Mucosa of stomach (tissue), 1 donor: ENCODE data around the gene SYNJ2.

Experiments
- H3K27me3 ChIP-seq: one replicate; pipeline ENCODE4 v1.7.0; 2013; ENCODE audit warnings: mild to moderate bottlenecking, low read length; ENCODE audit not compliant: control insufficient read depth, insufficient read depth
- H3K36me3 ChIP-seq: one replicate; pipeline ENCODE4 v1.7.0; 2013; ENCODE audit warnings: low read length; ENCODE audit not compliant: control insufficient read depth, insufficient read depth
- H3K4me1 ChIP-seq: one replicate; pipeline ENCODE4 v1.7.0; 2013; ENCODE audit warnings: mild to moderate bottlenecking, low read length; ENCODE audit not compliant: control insufficient read depth, insufficient read depth
- H3K4me3 ChIP-seq: one replicate; pipeline ENCODE4 v1.7.0; 2013; ENCODE audit warnings: low read length
- H3K9ac ChIP-seq: one replicate; pipeline ENCODE4 v1.7.0; 2013; ENCODE audit warnings: mild to moderate bottlenecking, low read length, moderate library complexity
- H3K9me3 ChIP-seq: one replicate; pipeline ENCODE4 v1.7.0; 2013; ENCODE audit warnings: mild to moderate bottlenecking, low read length, moderate library complexity; ENCODE audit not compliant: control insufficient read depth
- donor health status: Pancreatic carcinoma.

SYNJ2 gene

DNA sequence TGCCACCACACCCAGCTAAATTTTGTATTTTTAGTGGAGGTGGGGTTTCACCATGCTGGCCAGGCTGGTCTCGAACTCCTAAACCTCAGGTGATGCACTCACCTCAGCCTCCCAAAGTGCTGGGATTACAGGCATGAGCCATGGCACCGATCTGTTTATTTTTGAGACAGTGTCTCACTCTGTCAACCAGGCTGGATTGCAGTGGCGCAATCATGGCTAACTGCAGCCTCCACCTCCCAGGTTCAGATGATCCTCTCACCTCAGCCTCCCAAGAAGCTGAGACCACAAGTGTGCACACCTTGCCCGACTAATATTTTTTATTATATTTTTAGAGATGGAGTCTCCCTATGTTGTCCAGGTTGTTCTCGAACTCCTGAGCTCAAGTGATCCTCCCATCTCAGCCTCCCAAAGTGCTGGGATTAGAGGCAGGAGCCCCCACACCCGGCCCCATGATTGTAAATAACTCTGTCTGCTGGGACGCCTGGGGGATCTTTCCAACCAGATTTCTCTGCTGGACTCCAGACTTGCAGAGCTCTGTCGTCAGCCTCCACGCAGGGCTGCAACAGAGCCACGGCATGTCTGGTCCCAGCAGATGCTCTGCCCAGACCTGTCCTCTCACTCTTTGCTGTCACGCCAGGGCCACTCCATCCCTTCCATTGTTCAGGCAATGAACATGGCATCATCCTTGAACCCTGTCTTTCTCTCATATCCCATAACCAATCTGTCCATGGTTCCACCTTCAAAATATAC, 25.3 kb downstream of the SYNJ2 start:
- H3K36me3 ChIP-seq, result no peaks in the 10 kb centered on the region
- peaks cover 41% of the 10 kb centered on the region for H3K4me1 ChIP-seq
- H3K4me3 ChIP-seq, result no peak overlapping the region
- no peaks in the 10 kb centered on the region for H3K27me3 ChIP-seq
- H3K9me3 ChIP-seq, result no peaks in the 10 kb centered on the region
- no peak overlapping the region for H3K9ac ChIP-seq

DNA sequence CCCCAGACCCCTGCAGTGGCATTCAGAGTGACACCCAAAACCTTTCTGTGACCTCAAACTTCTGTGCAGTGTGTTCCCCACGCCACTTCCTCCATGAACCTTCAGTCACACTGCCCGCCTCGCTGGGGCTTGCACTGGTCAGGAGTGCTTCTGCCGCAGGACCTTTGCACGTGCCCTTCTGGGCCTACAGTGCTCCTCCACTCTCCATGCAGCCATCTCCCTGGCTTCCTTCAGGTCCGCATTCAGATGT, 27.1 kb downstream of the SYNJ2 start:
- H3K4me3 ChIP-seq, result no peak overlapping the region

GRCh38 chr6:158009114-158009891, 27.6 kb downstream of the SYNJ2 start:
- H3K4me3 ChIP-seq, result no peak overlapping the region
- H3K4me1 ChIP-seq, result peaks cover 18% of the 10 kb centered on the region
- H3K9me3 ChIP-seq, result no peaks in the 10 kb centered on the region
- no peak overlapping the region for H3K9ac ChIP-seq
- H3K27me3 ChIP-seq, result no peaks in the 10 kb centered on the region
- H3K36me3 ChIP-seq, result no peaks in the 10 kb centered on the region

More for the DNA sequence above, 27.1 kb downstream of the SYNJ2 start:
- no peaks in the 10 kb centered on the region for H3K36me3 ChIP-seq
- H3K9me3 ChIP-seq, result no peaks in the 10 kb centered on the region
- H3K4me1 ChIP-seq, result peaks cover 23% of the 10 kb centered on the region
- no peaks in the 10 kb centered on the region for H3K27me3 ChIP-seq
- H3K9ac ChIP-seq, result no peak overlapping the region

- peaks cover 11% of the 10 kb centered on the region for H3K4me1 ChIP-seq
- no peak overlapping the region for H3K9ac ChIP-seq
- no peak overlapping the region for H3K4me3 ChIP-seq
- no peaks in the 10 kb centered on the region for H3K27me3 ChIP-seq
- H3K36me3 ChIP-seq, result no peaks in the 10 kb centered on the region
- H3K9me3 ChIP-seq, result no peaks in the 10 kb centered on the region
These were observed 28.4 kb downstream of the SYNJ2 start for GRCh38 chr6:158009935-158010585.

DNA sequence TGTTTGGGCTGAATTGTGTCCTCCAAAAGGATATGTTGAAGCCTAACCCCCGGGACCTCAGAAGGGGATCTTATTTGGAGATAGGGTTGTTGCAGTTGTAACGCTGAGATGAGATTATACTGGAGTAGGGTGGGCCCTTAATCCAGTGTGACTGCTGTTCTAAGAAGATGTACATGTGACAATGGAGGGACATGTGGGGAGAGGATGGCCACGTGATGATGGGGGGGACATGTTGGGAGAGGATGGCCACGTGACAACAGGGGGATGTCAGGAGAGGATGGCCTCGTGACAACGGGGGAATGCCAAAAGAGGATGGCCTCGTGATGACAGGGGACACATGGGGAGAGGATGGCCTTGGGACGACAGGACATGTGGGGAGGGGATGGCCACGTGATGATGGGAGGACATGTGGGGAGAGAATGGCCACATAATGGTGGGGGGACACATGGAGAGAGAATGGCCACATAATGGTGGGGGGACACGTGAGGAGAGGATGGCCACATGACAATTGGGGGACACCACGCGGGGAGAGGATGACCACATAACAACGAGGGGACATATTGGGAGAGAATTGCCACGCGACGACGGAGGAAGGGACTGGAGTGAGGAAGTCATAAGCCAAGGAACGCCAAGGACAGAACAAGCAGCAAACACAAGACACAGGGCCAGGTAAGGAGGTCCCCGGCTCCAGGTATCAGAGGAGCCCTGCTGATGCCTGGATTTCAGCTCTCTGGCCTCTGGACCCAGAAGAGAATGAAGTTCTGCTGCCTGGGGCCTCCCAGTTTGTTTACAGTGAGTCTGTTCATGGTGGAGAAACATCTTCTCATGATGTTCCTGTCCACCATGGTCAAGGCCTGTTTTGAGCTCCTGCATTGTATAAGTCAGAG, 29.2 kb downstream of the SYNJ2 start:
- no peak overlapping the region for H3K4me3 ChIP-seq
- no peaks in the 10 kb centered on the region for H3K9me3 ChIP-seq
- peaks cover 11% of the 10 kb centered on the region for H3K4me1 ChIP-seq

DNA sequence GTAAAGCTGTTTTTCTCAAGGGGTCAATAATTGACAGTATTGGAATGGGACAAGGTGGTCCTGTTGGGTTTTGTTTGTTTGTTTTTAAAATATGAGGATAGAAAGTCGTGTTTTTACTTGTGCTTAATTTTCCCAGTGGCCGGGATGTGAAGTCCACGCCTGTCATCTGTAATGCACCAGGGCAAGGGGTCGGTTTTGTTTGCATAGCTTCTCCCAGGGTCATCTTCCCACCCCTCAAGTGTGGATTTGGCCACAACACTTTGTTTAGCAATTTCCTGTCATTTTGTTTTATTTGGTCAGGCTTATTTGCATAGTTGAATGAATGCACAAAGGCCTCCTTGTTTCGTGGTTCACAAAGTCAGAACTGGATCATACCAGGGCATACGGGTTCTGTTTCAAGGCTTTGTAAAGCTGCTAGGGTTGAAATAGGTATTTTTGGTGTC, 29.8 kb downstream of the SYNJ2 start:
- H3K4me3 ChIP-seq, result no peak overlapping the region
- no peak overlapping the region for H3K9ac ChIP-seq
- no peaks in the 10 kb centered on the region for H3K36me3 ChIP-seq
- no peaks in the 10 kb centered on the region for H3K27me3 ChIP-seq
- H3K9me3 ChIP-seq, result no peaks in the 10 kb centered on the region
- peaks cover 11% of the 10 kb centered on the region for H3K4me1 ChIP-seq

More for the DNA sequence above, 29.2 kb downstream of the SYNJ2 start:
- H3K9ac ChIP-seq, result no peak overlapping the region
- H3K36me3 ChIP-seq, result no peaks in the 10 kb centered on the region
- no peaks in the 10 kb centered on the region for H3K27me3 ChIP-seq

- peaks cover 11% of the 10 kb centered on the region for H3K4me1 ChIP-seq
- no peaks in the 10 kb centered on the region for H3K36me3 ChIP-seq
- no peaks in the 10 kb centered on the region for H3K27me3 ChIP-seq
- no peak overlapping the region for H3K9ac ChIP-seq
- no peak overlapping the region for H3K4me3 ChIP-seq
- H3K9me3 ChIP-seq, result no peaks in the 10 kb centered on the region
These were observed 30.4 kb downstream of the SYNJ2 start for GRCh38 chr6:158011980-158012566.

- no peaks in the 10 kb centered on the region for H3K27me3 ChIP-seq
- H3K4me1 ChIP-seq, result peaks cover 4% of the 10 kb centered on the region
- H3K9ac ChIP-seq, result no peak overlapping the region
- H3K9me3 ChIP-seq, result no peaks in the 10 kb centered on the region
- H3K36me3 ChIP-seq, result no peaks in the 10 kb centered on the region
- no peak overlapping the region for H3K4me3 ChIP-seq
These were observed 32.3 kb downstream of the SYNJ2 start for GRCh38 chr6:158013904-158014504.

DNA sequence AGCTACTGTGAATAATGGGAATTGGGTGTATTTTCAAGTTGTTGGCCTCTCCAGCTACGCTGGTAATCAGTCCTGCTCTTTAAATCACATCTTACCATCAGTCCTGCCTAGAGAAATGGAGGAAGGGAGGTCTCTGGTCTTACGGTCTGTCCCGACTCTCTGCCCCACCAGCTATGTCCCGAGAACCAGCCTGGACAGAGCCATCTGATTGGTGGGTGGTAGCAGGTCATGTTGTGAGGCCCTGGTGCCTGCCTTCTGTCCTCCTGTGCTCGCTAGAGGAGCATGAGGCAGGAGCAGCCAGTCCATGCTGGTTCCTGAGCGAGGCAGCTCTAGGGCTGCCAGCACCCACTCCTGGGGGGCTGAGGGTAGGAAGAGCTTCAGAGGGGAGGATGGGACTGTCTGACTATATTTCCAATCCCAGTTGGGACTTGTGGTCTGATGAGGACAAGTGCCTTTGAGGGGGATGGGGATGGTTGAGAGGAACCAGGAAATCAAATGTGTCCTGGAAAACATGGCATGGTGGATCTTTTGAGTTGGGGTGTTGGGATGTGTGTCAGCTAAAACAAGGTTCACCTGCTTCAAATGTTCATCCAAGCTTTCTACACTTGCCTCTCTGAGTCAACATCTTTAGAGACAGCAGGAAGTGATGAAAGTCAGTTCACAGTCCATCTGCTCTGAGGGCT, 33.0 kb downstream of the SYNJ2 start:
- Histone ChIP-seq H3K9ac (no peak overlapping the region), H3K9me3 (no peaks in the 10 kb centered on the region), H3K27me3 (no peaks in the 10 kb centered on the region), H3K36me3 (no peaks in the 10 kb centered on the region), H3K4me3 (no peak overlapping the region), H3K4me1 (no peaks in the 10 kb centered on the region)

DNA sequence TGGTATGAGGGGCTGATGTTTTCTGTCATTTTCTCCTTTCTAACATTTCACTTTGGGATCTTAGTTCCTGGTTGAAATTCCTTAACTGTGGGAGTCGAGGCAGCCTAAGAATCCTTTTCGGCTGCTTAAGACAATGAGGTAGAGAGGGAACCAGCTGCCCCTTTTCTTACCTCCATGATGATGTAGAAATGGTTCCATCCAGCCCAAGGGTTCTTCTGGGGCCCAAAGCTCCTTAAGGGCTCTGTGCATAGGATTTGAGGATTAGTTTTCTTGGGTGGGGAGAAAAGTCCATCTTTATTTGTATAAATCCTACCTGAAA, 33.5 kb downstream of the SYNJ2 start:
- Histone ChIP-seq H3K27me3 (no peaks in the 10 kb centered on the region), H3K36me3 (no peaks in the 10 kb centered on the region), H3K4me1 (peaks cover 4% of the 10 kb centered on the region), H3K9ac (no peak overlapping the region), H3K9me3 (no peaks in the 10 kb centered on the region), H3K4me3 (no peak overlapping the region)
